K562 (cell line): ENCODE data around the gene ERLIN1. TPM values are rescaled to one million over a fixed set of nuclear protein-coding genes. Genes with fewer than 3 reads are reported as not detected.
A peak's percentile ranks its signal among the peaks of the same experiment; 100 is the strongest.

Experiments
- ATF3 ChIP-seq, 2 experiments: fragments of 450-650 bp in 1 of 2; sonication (generic) in 1 of 2; formaldehyde crosslinking in 1 of 2; IDR thresholded peaks in 1 of 2; conservative IDR thresholded peaks in 1 of 2; 2 replicates each; pipeline versions ENCODE4 v1.6.1 to v1.8.1; 2016 to 2023; ENCODE audit warnings: mild to moderate bottlenecking in 2 of 2, moderate library complexity in 2 of 2, inconsistent platforms in 1 of 2, missing genetic modification reagents in 1 of 2
- ATF4 ChIP-seq: fragments of 450-650 bp; formaldehyde crosslinking; IDR thresholded peaks from 2 replicates; pipeline ENCODE4 v1.4.0; 2022; ENCODE audit warnings: mild to moderate bottlenecking, moderate library complexity
- ATF6 ChIP-seq: sonication (generic); formaldehyde crosslinking; IDR thresholded peaks from 2 replicates; pipeline ENCODE4 v1.4.0; 2020; ENCODE audit warnings: mild to moderate bottlenecking, missing genetic modification reagents
- HCFC1 ChIP-seq: IDR thresholded peaks from 2 replicates; pipeline ENCODE4 v1.6.1; 2012; ENCODE audit warnings: low read depth, low read length, improper control_type of control experiment
- KAT2B ChIP-seq: IDR thresholded peaks from one replicate; pipeline ENCODE4 v1.6.1; 2012; ENCODE audit warnings: low read depth, mild to moderate bottlenecking, control low read depth, inconsistent platforms, low read length, moderate library complexity
- MCM2 ChIP-seq: fragments of 450-650 bp; IDR thresholded peaks from 2 replicates; pipeline ENCODE4 v1.6.1; 2017; ENCODE audit warnings: low read depth, mild to moderate bottlenecking
- MTA2 ChIP-seq: fragments of 450-650 bp; IDR thresholded peaks from 2 replicates; pipeline ENCODE4 v1.6.1; 2016; ENCODE audit warnings: low read depth
- NFIC ChIP-seq: fragments of 450-650 bp; IDR thresholded peaks from 2 replicates; pipeline ENCODE4 v1.6.1; 2017; ENCODE audit warnings: mild to moderate bottlenecking, inconsistent platforms
- PCBP1 ChIP-seq: fragments of 200-400 bp; formaldehyde crosslinking; IDR thresholded peaks from 2 replicates; pipeline ENCODE4 v1.6.1; 2018; ENCODE audit warnings: mild to moderate bottlenecking, low read depth, low read length; ENCODE audit not compliant: poor library complexity, severe bottlenecking
- POLR2B ChIP-seq: fragments of 450-650 bp; IDR thresholded peaks from 2 replicates; pipeline ENCODE4 v1.6.1; 2018; ENCODE audit warnings: low read depth; ENCODE audit not compliant: partially characterized antibody
- RBM25 ChIP-seq: fragments of 200-400 bp; formaldehyde crosslinking; IDR thresholded peaks from 2 replicates; pipeline ENCODE4 v1.6.1; 2018; ENCODE audit warnings: low read length, low read depth, moderate library complexity; ENCODE audit not compliant: severe bottlenecking
- RFX1 ChIP-seq: fragments of 450-650 bp; IDR thresholded peaks from 2 replicates; pipeline ENCODE4 v1.6.1; 2016; ENCODE audit warnings: mild to moderate bottlenecking, moderate library complexity
- RHOXF2B ChIP-seq: fragments of 250-450 bp; sonication (Bioruptor Pico); conservative IDR thresholded peaks from 2 replicates; pipeline ENCODE4 v1.5.1; 2021
- RNF2 ChIP-seq: sonication (generic); IDR thresholded peaks from 2 replicates; pipeline ENCODE4 v1.6.1; 2016
- SAP30 ChIP-seq: fragments of 200-600 bp; sonication (generic); IDR thresholded peaks from 2 replicates; pipeline ENCODE4 v1.6.1; 2012; ENCODE audit warnings: borderline replicate concordance, low read depth, mild to moderate bottlenecking, moderate library complexity, low read length, control low read depth, inconsistent platforms; ENCODE audit not compliant: insufficient read depth, poor library complexity, severe bottlenecking
- ZBTB9 ChIP-seq: fragments of 450-650 bp; formaldehyde crosslinking; IDR thresholded peaks from 2 replicates; pipeline ENCODE4 v1.4.0; 2020; ENCODE audit warnings: mild to moderate bottlenecking, moderate library complexity
- ZFPM2 ChIP-seq: fragments of 250-450 bp; sonication (Bioruptor Pico); IDR thresholded peaks from 2 replicates; pipeline ENCODE4 v1.5.1; 2022; ENCODE audit warnings: mild to moderate bottlenecking
- ZNF24 ChIP-seq: fragments of 450-650 bp; IDR thresholded peaks from 2 replicates; pipeline ENCODE4 v1.6.1; 2016
- ZNF436 ChIP-seq: fragments of 250-450, 450-650 bp; sonication (Bioruptor Pico); formaldehyde crosslinking; IDR thresholded peaks from 2 replicates; pipeline ENCODE4 v1.7.0; 2020; ENCODE audit warnings: mild to moderate bottlenecking
- polyA plus RNA-seq, 8 experiments: library from polyadenylated mRNA; depleted of rRNA in 4 of 8; stranded (reverse) in 5 of 8; unstranded in 3 of 8; fragments of >200 nt; fragmentation: Nextera tagmentation in 2 of 8; fragmentation: Illumina TruSeq in 1 of 8; extraction: Ambion mirVana in 2 of 8; extraction: Trizol in 1 of 8; gene quantifications; 2 replicates each; pipeline versions ENCODE4 v1.2.1 to v1.2.3, GENCODE V29; 2011 to 2014; ENCODE audit warnings: inconsistent platforms in 1 of 8, missing spikeins in 1 of 8
- total RNA-seq, 7 experiments: library from RNA; depleted of rRNA in 6 of 7; stranded (reverse); fragments of >200 nt in 6 of 7; fragmentation: Illumina TruSeq in 2 of 7; extraction: Trizol in 2 of 7; gene quantifications; 2 replicates each; pipeline versions ENCODE4 v1.2.1 to v1.2.3, GENCODE V29; 2011 to 2021; ENCODE audit warnings: low replicate concordance in 1 of 7

The ERLIN1 gene
- total and polyA plus RNA-seq, 9 of the 15 experiments (the other 6 are each of a cell fraction or from before 2014, with no cell fraction given), result 9.8 to 26.8 (median 15.5) TPM

GRCh38 chr10:100148353-100149211 is 37.2 kb downstream of the ERLIN1 start (continued):
- TF ChIP-seq ZBTB9 (CRISPR knock-in tag) (no peak), RFX1 (peak; percentile 27; the same call in 1 of the 2 replicates), RHOXF2B (CRISPR knock-in tag) (no peak), ATF6 (no peak), MCM2 (no peak), ATF3 (IDR thresholded peaks at IDR 0.05) (peak; percentile 75), ATF3 (CRISPR knock-in tag; conservative IDR thresholded peaks at IDR 0.05) (no peak), ZNF436 (no peak), ZFPM2 (CRISPR knock-in tag) (no peak), ZNF24 (0 out of 2 replicates have a peak, but pooled peaks have one; percentile 41), HCFC1 (no peak), POLR2B (no peak), SAP30 (no peak), NFIC (no peak), ATF4 (no peak), KAT2B (no peak), RNF2 (no peak), PCBP1 (no peak), MTA2 (no peak), RBM25 (no peak)
